HuH-7 (cell line): ENCODE data around the gene CCT7.
"Not testable (repeated sequence)": the region's sequence is repeated elsewhere in the genome, so short reads cannot be mapped to it uniquely, and the experiment has no call there.

Source experiments
- DNase-seq: peaks from one replicate; pipeline ENCODE4 v3.0.0; 2011; ENCODE audit warnings: low spot score

CCT7 gene

DNA sequence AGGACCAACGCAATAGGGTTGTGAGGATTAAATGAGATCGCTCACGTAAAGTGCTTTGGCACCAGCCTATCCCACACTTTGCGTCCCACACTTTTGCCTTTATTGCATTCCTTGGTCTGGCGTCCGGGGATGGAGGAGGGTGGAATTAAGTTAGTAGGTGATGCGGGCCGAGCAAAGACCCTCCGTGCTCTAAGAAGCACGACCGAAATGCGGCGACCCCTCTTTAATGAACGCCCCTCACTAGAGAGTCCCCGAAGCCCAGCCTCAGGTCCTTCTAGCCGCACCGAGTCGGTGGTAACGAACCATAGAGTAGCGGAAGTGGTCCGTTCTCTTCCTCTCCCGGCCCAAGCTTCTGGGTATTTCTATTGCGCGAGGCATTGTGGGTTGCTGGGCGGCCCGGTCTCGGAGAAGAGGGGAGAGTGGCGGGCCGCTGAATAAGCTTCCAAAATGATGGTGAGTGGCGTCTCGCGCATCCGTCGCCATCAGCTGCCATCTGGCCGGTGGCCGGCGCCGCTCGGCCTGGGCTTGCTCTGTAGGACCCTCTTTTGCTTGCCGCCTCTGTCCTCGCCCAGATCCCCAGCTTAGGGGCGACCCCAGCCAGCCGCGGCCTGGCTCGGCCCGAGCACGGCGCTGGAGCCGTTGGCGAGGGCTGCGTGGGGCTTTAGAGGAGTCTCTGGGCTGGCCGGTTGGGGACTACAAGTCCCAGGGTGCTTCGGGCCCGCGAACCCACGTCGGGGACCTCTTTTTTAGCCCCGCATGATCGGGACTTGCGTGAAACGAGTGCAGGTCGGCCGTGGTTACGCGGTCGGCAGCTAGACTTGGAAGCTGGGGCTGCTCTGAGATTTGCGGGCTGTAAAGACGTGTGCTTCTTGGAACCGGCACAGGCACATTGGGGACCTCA, at the start of gene CCT7:
Gene CCT7, plus strand, starts transcription at position 377 of the 901 bp plus-strand sequence. Its CDS starts 71 bp downstream, at position 448.
- DNase-seq: peak; percentile 86

DNA sequence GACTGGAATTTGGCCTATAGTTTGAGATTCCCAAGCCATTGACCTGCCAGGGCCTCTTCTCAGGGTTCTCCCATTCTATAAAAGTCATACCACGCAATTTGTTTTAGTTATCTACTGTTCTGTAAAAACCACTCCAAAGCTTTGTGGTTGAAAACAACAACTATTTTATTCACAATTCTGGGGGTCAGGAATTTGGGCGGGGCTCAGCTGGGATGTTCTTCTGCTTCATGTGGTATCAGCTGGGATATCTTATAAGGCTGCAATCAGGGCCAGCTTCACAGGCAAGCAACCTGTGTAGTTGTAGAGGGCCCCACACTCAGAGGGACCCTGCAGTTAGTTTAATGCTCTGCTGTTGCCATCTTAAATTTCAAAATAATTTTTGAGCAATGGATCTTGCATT, 48.1 kb upstream of the CCT7 start:
- DNase-seq: no peak

DNA sequence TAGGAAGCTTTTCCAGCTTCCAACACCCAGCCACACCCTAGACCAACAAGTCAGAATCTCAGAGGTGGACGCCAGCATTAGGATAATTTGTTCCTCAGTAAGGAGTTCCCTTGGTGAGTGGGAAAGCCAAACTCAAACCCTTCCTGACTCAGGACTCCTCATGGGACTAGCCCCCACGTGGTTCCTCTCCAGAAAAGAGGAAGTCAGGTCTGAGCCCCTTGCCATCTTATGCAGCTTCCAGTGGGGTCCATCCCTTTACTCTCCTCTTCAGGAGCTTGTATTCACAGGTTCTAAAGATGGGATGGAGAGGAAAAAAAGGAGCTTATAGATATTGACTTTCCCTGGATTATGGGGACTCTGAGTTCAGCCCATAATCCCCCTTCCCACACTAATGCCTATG, 46.6 kb upstream of the CCT7 start:
- no peak for DNase-seq

DNA sequence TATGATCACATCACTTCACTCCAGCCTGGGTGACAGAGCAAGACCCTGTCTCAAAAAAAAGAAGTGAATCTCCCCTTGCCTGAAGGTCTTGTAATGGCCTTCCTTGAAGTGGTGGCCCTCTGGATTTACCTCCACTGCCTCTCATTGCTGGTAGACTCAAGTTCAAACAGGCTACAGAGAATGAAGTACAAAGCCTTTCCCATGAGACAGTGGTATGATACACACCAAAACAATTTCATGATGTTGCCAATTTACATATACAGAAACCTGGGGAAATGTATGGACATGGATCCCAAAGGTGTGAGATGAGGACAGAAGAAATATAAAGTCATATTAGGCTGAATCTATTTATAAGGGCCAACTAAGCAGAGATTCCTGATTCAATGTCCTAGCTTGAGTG, 36.5 kb upstream of the CCT7 start:
- DNase-seq: no peak

DNA sequence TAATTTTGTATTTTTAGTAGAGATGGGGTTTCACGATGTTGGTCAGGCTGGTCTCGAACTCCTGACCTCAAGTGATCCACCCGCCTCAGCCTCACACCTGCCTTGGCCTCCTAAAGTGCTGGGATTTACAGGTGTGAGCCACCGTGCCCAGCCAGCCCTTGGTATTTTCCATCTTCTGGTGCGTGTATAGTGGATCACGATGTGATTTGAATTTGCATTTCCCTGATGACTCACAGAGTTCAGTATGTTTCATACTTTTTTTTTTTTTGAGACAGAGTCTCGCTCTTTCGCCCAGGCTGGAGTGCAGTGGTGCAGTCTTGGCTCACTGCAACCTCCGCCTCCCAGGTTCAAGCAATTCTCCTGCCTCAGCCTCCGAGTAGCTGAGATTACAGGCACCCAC, 33.8 kb upstream of the CCT7 start:
- DNase-seq: not testable (repeated sequence)

DNA sequence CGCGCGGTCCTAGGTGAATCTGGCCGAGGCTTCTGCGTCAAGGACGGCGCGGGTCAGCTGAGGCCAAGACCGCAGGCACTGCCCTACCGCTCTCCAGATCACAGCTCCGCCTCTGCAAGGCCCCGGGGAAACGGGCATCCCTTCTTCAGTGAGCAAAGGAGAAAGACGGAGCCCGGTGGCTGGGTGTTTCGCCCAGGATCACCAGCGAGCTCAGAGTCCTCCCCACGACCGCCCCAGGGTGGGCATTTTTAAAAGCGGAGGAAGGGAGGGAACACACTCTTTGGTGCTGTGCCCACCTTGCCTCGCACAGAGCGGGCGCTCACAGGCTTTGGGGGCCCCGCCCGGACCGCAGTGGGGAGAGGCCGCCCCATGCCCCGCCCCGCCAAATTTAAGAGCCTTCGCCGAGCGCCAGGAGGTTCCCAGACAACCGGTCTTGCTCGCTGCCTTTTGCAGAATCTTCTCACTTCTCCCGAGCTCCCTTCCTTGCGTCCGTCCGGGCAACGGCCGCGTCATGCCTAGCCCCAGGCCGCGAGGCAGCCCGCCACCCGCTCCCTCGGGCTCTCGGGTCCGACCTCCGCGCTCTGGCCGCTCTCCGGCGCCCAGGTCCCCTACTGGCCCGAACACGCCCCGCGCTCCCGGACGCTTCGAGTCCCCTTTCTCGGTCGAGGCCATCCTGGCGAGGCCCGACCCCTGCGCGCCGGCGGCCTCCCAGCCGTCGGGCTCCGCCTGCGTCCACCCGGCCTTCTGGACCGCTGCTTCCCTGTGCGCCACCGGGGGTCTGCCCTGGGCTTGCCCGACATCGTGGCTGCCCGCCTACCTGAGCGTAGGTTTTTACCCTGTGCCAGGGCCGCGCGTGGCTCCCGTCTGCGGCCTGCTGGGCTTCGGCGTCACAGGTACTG, 31.7 kb upstream of the CCT7 start, which contains the start of gene NOTO:
Gene NOTO, plus strand, starts transcription at position 419 of the 899 bp plus-strand sequence. Its CDS starts 93 bp downstream, at position 512.
- peak; percentile 60 for DNase-seq

DNA sequence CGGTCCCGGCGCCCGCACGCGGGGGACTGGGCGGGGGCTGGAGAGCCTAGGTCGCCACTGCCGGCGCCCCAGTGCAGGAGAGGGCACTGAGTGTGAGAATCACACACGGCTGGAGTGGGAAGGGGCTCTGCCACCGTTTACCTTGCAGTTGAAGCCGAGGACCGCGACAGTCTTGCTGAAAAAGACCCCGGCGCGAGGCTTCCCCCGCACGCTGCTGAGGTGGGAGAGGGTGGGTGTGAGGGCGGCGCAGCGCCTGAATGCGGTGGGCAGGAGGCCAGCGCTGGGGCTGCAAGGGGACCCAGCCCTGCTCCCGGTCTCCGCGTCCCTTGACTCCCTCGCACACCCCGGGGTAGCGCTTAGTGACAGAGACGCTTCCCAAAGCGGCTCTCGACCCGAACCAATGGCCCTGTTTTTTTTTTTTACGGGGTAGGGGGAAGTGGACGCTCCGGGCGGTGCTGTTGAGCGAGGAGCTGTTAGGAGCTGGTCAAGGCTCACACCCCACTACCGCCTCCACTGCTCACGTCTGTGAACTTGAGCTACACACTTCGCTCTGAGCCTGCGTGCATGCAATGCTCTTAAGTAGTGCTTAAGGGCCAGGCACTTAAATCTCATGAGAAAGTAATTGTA, 30.9 kb upstream of the CCT7 start:
- DNase-seq: peak; percentile 42

DNA sequence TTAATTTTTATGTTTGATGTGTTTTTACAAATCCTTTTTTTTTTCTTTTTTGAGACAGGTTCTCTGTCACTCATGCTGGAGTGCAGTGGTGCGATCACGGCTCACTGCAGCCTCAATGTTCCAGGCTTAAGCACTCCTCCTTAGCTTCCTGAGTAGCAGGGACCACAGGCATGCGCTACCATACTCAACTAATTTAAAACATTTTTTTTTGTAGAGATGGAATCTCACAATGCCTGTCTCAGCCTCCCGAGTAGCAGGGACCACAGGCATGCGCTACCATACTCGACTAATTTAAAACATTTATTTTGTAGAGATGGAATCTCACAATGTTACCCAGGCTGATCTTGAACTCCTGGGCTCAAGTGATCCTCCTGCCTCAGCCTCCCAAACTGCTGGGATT, 28.5 kb upstream of the CCT7 start:
- no peak for DNase-seq

DNA sequence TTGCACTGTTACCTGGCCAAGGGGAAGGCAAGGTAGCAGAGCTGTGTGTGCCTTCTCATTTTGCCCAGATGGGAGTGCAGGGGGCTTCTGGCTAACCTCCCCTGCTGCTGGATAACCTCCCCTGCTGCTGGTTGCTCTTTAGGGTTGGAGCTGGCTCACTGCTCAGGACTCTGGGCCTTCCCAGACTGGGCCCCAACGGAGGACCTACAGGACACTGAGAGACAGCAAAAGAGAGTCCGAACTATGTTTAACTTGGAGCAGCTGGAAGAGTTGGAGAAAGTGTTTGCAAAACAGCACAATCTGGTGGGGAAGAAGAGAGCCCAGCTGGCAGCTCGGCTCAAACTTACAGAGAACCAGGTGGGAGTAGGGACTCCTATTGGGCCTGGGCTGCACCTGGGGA, 25.9 kb upstream of the CCT7 start:
- DNase-seq: no peak

DNA sequence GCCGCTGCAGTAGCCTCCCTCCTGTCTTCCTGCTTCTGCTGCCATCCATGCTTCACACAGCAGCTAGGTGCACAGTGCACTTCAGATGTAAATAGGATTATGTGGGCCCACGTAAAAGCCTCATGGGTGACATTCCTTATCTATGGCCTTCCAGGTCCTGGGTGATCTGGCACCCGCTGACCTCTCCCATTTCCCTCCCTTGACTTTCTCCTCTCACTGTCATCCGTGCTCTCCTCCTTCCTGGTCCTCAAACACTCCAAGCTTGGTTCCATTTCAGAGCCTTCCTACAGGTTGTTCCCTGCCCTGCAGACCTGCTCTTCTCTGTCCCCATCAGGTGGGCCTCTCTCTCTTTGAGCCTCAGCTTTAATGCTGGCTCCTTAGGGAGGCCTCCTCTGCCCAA, 24.1 kb upstream of the CCT7 start:
- no peak for DNase-seq

DNA sequence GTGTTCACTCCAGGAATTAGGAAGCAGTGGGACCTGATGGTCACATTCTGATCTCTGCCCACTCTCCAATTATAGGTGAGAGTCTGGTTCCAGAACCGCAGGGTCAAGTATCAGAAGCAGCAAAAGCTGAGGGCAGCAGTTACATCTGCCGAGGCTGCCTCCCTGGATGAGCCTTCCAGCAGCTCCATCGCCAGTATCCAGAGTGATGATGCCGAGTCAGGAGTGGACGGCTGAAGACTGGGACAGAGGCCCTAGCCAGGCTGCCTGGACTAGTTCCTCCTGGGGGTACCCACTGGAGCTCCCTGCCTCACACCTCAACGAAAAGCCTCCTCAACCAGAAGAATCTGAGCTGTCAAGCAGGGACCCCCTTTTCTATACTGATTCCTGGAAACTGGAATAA, 23.4 kb upstream of the CCT7 start:
- DNase-seq: no peak

DNA sequence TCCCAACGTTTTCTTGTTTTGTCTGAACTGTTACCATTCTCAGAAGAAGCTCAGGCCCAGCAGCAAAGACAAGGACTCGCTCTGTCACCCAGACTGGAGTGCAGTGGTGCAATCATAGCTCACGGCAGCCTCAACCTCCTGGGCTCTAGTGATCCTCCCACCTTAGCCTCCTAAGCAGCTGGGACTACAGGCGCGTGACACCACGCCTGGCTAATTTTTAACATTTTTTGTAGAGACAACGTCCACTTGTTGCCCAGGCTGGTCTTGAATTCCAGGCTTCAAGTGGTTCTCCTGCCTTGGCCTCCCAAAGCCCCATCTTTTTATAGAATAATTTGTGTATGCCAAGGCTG, 22.0 kb upstream of the CCT7 start:
- DNase-seq: no peak

DNA sequence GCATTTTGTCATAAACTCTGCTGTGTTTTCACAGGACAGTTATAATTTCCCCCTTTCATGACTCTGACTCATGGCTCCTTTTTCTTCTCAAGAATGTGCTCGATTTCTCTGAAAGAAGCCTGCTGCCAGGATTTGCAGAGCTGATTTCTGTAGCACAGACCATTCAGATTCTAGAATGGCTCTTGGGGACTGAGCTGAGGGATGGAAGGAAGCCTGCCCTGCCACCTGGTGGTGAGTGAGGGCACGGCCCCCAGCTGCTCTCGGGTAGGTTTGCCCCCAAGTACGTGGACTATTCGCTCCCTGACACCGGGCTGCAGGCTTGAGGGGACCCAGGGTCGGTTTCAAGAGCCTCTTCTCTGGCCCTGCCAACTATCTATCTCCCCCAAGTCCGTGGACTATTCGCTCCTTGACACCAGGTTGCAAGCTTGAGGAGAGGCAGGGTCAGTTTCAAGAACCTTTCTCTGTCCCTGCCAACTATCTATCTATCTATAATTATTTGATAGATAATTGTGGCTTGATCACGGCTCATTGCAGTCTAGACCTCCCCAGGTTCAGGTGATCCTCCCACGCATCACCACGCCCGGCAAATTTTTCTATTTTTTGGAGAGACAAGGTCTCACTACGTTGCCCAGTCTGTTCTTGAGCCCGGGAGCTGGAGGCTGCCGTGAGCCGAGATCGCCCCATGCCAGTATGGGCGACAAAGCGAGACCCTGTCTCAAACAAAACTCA, 21.5 kb upstream of the CCT7 start:
- DNase-seq: peak; percentile 92

DNA sequence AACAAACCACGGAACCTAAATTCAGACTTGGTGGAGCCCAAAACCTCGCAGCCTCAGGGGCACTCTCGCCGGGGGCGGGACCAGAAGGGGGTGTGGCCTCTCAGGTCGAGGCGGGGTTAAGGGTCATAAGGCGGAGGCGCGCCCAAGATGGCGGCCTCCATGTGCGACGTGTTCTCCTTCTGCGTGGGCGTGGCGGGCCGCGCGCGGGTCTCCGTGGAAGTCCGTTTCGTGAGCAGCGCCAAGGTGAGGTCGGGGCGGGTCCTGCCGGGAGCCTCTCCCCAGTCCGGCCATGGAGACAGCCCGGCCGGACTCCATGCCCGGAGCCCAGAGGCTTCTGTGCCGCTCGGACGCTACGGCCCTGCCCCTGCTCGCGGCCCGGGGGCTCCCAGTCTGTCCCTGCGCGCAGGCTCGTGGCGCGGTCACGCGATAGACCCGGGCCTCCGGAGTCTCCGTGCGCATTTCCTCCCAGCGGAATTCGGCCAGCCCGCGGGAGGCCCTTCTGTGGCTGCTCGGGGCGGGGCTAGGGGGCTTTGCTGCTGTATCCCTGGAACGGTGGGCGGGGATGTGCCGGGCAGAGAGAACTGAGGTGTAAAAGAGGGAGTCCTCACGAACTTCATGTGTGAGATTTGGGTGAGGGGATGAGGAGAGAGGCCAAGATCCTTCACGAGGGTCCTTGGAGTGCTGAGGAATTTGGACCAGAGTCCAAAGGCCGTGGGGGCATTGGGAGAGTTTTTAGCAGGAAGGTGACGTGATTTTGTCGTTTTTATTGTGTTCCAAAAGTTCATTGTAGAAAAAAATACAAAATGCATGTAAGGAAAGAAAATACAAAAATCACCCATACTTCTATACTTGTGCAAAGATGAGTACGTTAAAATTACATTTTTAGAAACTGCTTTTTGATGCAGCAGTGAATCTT, 19.7 kb upstream of the CCT7 start, which contains the start of gene SMYD5:
Gene SMYD5, plus strand, starts transcription at position 126 of the 916 bp plus-strand sequence. Its CDS starts 22 bp downstream, at position 148.
- DNase-seq: peak; percentile 85

DNA sequence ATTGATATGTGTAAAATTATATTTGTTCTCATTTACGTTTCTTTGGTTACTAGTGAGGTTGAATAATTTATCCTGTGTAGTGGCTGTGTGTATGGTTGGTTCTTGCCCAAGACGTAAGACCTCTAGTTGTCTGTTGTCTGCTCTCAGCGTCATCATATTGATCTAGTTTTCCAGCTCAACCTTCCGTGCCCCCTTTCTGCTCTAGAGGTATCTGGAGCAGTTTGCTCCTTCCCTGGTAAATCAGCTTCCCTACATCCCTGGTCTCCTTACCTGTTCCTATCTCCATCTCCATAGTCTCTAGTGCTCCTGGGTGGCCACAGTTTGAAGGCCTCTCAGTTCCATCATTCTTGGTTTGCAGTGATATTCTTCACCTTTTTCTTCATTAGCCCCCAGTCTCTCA, 18.9 kb upstream of the CCT7 start:
- DNase-seq: no peak

DNA sequence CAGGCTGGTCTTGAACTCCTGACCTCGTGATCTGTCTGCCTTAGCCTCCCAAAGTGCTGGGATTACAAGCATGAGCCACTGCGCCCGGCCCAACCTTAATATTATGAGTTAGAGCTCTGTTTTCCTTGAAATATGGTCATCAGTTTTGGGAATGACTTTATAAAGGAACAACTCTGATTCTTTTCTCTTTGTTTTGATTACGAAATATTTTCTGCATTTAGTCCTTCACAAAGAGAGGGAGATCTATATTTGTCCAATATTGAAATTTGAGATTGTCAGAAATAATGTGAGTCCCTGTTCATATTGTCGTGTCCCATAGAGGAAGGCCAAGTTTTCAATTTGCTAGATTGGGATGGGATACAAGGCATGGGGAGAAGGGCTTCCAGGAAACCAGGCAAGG, 16.9 kb upstream of the CCT7 start:
- no peak for DNase-seq

DNA sequence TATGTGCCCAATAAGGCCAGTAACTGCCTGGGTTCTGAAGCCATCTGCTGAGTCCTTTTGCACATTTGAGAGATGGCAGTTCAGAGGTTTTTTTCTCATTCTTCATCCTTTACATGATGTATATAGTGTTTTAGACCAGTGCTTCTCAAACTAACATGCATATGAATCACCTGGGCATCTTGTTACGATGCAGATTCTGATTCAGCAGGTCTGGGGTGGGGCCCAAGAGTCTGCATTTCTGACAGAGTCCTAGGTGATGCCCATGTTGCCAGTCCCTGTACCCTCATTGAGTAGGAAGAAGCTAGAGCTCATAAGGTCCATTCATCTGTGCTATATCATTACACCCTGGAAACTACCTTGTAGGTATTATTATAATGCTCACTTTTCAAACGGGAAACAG, 16.3 kb upstream of the CCT7 start:
- no peak for DNase-seq

DNA sequence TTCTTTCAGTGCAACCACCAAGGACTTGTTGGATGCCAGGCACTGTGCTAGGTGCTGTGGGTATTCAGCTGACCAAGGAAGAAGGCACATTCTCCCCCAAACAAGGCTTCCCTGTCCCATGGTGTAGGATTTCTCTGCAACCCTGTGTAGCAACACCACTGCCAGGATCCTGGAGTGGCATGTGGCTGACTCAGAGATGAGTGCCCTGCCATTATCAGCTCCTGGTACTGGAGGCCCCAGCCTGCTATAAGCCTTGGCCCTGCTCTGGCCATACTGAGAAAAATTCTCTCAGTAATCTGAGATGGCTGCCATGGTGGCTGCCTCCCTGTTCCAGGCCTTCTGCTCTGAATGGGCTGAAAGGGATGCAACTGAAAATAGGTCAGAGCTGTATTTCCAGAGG, 15.8 kb upstream of the CCT7 start:
- DNase-seq: no peak

DNA sequence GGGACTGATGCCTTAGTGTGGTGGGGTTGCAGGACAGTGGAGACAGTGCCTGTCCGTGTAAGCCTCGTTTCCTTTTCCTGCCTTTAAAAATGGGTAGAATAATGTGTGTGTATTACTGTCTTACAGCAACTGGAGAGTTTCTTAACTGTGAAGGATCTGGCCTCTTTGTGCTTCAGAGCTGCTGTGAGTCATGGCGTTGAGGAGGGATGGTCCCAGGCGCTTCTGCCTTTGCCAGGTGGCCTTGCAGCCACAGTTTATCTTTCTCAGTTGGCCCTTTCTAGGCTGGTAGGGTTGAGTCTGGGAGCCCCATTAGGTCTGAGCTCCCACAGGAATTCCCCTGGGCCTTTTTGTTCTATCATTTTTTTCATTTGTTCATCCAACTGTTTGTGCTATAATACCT, 10.3 kb upstream of the CCT7 start:
- DNase-seq: no peak

DNA sequence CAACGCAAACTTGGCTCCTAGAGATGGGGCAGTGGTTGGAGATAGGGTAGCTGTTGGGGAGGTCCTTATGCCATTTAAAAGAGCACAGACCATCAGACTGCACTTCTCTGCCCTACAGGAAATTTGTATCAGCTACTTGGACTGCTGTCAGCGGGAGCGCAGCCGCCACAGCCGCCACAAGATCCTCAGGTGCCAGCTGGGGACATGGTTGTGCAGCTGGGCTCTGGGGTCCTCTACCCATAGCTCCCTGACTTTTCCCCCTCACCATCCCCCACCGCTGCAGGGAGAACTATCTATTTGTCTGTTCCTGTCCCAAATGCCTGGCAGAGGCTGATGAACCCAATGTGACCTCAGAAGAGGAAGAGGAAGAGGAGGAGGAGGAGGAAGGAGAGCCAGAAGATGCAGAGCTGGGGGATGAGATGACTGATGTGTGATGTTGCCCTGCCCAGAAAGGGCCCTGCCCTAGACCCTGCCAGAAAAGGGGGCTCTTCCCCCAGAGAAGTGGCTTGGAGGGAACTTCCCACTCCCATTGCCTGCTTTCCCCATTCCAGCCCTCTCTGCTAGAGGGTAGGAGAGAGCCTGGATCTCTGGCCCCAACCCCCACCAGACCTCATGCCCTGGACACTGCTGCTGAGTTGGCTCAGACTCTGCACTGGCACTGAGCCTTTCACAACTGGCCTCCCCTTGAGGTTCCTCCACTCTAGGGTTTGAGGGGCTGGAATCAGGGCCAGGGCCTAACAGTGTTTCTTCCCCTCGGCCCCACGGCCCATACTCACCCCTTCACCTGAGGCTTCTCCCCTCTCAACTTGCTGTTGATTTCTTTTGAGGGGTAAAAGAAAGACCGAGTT, 8.4 kb upstream of the CCT7 start:
- no peak for DNase-seq
